GM12878 (cell line): ENCODE measurements around the gene PRORP.

ENCODE experiments used
- BCL11A ChIP-seq: IDR thresholded peaks from 2 replicates; pipeline ENCODE4 v1.6.1; 2011; ENCODE audit warnings: low read depth, low read length
- CREB1 ChIP-seq: IDR thresholded peaks from 2 replicates; pipeline ENCODE4 v1.6.1; 2012; ENCODE audit warnings: low read depth, mild to moderate bottlenecking, inconsistent platforms
- EZH2 ChIP-seq: IDR thresholded peaks from 2 replicates; pipeline ENCODE4 v1.6.1; 2012; ENCODE audit warnings: low read depth, mild to moderate bottlenecking, control low read depth, inconsistent platforms, low read length, borderline replicate concordance; ENCODE audit not compliant: control insufficient read depth
- POLR2A ChIP-seq: IDR thresholded peaks from 2 replicates; pipeline ENCODE4 v1.6.1; 2011; ENCODE audit warnings: low read depth, mild to moderate bottlenecking, low read length
- RBBP5 ChIP-seq: fragments of 200-600 bp; sonication (generic); conservative IDR thresholded peaks from 2 replicates; pipeline ENCODE4 v1.6.1; 2016
- STAT1 ChIP-seq: fragments of 450-650 bp; conservative IDR thresholded peaks from 2 replicates; pipeline ENCODE4 v1.6.1; 2014; ENCODE audit warnings: antibody characterized with exemption, mild to moderate bottlenecking
- TCF7 ChIP-seq: IDR thresholded peaks from 2 replicates; pipeline ENCODE4 v1.6.1; 2014; ENCODE audit warnings: antibody characterized with exemption, borderline replicate concordance
- ZNF384 ChIP-seq: IDR thresholded peaks from 2 replicates; pipeline ENCODE4 v1.6.1; 2012; ENCODE audit warnings: low read depth, mild to moderate bottlenecking, low read length, improper control_type of control experiment, borderline replicate concordance
- TF ChIP-seq, protein P1 (sequence below): IDR thresholded peaks from 2 replicates; pipeline ENCODE4 v1.6.1; 2012; ENCODE audit warnings: mild to moderate bottlenecking, low read depth, low read length
- TF ChIP-seq, protein P2 (sequence below), 3 experiments: IDR thresholded peaks in 2 of 3; conservative IDR thresholded peaks in 1 of 3; 2 replicates each; pipeline ENCODE4 v1.5.1; 2011; ENCODE audit warnings: low read depth in 3 of 3, low read length in 3 of 3, mild to moderate bottlenecking in 3 of 3, control low read depth in 2 of 3, moderate library complexity in 2 of 3, inconsistent platforms in 1 of 3, mixed read lengths in 1 of 3; ENCODE audit not compliant: control insufficient read depth in 2 of 3, insufficient read depth in 1 of 3; ENCODE audit errors: extremely low read depth in 1 of 3
- TF ChIP-seq, protein P3 (sequence below): IDR thresholded peaks from 2 replicates; pipeline ENCODE4 v1.6.1; 2012; ENCODE audit warnings: low read depth, low read length, improper control_type of control experiment
- TF ChIP-seq, protein P4 (sequence below): fragments of 450-650 bp; IDR thresholded peaks from 2 replicates; pipeline ENCODE4 v1.6.1; 2018; ENCODE audit warnings: borderline replicate concordance, mild to moderate bottlenecking; ENCODE audit not compliant: partially characterized antibody
- TF ChIP-seq, protein P5 (sequence below): fragments of 450-650 bp; IDR thresholded peaks from 2 replicates; pipeline ENCODE4 v1.6.1; 2014; ENCODE audit warnings: mild to moderate bottlenecking

DNA sequence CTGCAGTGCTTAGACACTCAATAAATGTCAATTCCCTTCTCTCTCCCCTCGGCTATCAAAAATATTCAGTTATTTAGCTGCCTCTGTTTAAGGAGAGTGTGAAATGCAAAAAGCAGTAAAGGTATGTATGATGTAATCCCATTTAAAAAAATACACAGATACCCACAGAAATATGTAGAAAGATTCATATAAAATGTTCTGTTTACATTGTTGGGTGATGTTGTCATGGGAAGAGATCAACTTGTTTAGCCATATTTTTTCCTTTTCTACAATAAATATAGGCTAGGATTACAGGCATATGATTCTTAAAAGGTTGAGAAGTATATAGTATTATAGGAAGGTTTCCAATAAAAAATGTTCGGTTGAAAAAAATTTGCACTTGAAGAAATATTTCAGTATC lies 8.3 kb upstream of the PRORP start:
- TF ChIP-seq, protein P1, sequence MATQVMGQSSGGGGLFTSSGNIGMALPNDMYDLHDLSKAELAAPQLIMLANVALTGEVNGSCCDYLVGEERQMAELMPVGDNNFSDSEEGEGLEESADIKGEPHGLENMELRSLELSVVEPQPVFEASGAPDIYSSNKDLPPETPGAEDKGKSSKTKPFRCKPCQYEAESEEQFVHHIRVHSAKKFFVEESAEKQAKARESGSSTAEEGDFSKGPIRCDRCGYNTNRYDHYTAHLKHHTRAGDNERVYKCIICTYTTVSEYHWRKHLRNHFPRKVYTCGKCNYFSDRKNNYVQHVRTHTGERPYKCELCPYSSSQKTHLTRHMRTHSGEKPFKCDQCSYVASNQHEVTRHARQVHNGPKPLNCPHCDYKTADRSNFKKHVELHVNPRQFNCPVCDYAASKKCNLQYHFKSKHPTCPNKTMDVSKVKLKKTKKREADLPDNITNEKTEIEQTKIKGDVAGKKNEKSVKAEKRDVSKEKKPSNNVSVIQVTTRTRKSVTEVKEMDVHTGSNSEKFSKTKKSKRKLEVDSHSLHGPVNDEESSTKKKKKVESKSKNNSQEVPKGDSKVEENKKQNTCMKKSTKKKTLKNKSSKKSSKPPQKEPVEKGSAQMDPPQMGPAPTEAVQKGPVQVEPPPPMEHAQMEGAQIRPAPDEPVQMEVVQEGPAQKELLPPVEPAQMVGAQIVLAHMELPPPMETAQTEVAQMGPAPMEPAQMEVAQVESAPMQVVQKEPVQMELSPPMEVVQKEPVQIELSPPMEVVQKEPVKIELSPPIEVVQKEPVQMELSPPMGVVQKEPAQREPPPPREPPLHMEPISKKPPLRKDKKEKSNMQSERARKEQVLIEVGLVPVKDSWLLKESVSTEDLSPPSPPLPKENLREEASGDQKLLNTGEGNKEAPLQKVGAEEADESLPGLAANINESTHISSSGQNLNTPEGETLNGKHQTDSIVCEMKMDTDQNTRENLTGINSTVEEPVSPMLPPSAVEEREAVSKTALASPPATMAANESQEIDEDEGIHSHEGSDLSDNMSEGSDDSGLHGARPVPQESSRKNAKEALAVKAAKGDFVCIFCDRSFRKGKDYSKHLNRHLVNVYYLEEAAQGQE = no peak
- no peak for TF ChIP-seq EZH2
- TF ChIP-seq BCL11A = no peak
- TF ChIP-seq CREB1 = no peak
- TF ChIP-seq, protein P2, sequence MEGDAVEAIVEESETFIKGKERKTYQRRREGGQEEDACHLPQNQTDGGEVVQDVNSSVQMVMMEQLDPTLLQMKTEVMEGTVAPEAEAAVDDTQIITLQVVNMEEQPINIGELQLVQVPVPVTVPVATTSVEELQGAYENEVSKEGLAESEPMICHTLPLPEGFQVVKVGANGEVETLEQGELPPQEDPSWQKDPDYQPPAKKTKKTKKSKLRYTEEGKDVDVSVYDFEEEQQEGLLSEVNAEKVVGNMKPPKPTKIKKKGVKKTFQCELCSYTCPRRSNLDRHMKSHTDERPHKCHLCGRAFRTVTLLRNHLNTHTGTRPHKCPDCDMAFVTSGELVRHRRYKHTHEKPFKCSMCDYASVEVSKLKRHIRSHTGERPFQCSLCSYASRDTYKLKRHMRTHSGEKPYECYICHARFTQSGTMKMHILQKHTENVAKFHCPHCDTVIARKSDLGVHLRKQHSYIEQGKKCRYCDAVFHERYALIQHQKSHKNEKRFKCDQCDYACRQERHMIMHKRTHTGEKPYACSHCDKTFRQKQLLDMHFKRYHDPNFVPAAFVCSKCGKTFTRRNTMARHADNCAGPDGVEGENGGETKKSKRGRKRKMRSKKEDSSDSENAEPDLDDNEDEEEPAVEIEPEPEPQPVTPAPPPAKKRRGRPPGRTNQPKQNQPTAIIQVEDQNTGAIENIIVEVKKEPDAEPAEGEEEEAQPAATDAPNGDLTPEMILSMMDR (IDR thresholded peaks at IDR 0.05 in 2 of 3, conservative IDR thresholded peaks at IDR 0.05 in 1 of 3; ENCODE audit: control insufficient read depth in 2 of 3, extremely low read depth in 1 of 3, insufficient read depth in 1 of 3, low read depth in 3 of 3, low read length in 3 of 3) = no peak
- no peak for TF ChIP-seq RBBP5
- no peak for TF ChIP-seq STAT1
- TF ChIP-seq, protein P3, sequence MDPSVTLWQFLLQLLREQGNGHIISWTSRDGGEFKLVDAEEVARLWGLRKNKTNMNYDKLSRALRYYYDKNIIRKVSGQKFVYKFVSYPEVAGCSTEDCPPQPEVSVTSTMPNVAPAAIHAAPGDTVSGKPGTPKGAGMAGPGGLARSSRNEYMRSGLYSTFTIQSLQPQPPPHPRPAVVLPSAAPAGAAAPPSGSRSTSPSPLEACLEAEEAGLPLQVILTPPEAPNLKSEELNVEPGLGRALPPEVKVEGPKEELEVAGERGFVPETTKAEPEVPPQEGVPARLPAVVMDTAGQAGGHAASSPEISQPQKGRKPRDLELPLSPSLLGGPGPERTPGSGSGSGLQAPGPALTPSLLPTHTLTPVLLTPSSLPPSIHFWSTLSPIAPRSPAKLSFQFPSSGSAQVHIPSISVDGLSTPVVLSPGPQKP = no peak
- TF ChIP-seq, protein P4, sequence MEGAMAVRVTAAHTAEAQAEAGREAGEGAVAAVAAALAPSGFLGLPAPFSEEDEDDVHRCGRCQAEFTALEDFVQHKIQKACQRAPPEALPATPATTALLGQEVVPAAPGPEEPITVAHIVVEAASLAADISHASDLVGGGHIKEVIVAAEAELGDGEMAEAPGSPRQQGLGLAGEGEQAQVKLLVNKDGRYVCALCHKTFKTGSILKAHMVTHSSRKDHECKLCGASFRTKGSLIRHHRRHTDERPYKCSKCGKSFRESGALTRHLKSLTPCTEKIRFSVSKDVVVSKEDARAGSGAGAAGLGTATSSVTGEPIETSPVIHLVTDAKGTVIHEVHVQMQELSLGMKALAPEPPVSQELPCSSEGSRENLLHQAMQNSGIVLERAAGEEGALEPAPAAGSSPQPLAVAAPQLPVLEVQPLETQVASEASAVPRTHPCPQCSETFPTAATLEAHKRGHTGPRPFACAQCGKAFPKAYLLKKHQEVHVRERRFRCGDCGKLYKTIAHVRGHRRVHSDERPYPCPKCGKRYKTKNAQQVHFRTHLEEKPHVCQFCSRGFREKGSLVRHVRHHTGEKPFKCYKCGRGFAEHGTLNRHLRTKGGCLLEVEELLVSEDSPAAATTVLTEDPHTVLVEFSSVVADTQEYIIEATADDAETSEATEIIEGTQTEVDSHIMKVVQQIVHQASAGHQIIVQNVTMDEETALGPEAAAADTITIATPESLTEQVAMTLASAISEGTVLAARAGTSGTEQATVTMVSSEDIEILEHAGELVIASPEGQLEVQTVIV = no peak
- TF ChIP-seq POLR2A = no peak
- TF ChIP-seq, protein P5, sequence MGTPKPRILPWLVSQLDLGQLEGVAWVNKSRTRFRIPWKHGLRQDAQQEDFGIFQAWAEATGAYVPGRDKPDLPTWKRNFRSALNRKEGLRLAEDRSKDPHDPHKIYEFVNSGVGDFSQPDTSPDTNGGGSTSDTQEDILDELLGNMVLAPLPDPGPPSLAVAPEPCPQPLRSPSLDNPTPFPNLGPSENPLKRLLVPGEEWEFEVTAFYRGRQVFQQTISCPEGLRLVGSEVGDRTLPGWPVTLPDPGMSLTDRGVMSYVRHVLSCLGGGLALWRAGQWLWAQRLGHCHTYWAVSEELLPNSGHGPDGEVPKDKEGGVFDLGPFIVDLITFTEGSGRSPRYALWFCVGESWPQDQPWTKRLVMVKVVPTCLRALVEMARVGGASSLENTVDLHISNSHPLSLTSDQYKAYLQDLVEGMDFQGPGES = no peak
- TF ChIP-seq ZNF384 = no peak
- TF ChIP-seq TCF7 = no peak
